Hypothalamus (tissue), 51 donors: ENCODE data around the gene SLC48A1.

Experiments used
- DNase-seq, 51 donors: peaks; one replicate each; lab custom pipeline; 2025; lab: John Stamatoyannopoulos, UW

Gene SLC48A1

DNA sequence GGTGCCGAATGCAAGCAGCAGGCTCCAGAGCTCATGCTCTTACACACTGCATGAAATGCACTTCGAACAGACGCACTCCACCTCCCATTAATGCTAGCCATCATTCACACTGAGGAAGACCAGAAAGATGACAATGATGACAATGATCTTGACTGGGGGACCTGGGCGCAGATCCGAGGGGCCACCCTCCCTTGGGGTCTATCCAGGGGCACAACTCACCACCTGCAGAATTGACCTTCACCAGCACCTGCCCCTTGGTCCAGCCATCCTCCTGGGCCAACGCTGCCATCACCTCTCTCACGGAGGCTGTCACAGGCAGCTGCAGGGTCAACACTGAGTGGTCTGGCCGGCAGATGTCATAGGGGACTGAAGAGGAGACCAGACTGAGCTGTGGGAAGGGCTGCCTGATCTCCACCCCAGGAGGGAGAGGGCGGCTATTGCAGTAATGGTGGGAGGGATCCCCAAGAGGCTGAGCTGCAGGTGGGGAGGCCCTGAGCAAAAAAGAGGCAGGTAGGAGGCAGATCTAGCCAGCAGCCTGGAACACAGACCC is 29.7 kb upstream of the SLC48A1 start:
- no peak for DNase-seq

DNA sequence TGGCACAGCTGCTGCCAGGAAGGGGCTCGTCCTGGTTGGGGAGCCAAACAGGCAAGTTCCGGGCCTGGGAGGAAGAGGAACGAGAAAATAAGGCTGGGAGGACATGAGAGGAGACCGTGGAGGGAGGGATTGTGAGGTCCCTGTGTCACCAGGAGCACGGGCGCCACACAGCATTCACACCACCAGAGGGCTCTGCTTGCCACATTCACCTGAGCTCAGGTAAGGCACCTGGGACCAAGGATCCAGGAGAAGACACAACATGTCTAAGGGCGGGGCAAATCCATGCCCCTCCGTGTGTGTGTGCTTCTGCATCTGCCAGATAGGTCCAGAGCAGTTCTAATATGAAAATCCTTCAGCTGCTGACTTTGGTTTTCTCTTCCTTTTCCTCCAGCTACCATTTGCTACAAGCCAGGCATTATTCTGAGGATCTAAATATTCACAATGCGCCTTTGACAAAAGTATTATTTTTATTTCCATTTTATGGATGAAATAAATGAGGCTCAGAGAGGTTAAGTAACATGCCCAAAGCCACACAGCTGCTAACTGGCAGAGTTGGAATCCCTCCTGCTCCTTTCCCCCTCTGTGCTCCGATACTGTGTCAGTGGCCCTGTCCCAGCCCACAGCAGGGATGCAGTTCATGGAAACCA is 28.9 kb upstream of the SLC48A1 start:
- DNase-seq: no peak

DNA sequence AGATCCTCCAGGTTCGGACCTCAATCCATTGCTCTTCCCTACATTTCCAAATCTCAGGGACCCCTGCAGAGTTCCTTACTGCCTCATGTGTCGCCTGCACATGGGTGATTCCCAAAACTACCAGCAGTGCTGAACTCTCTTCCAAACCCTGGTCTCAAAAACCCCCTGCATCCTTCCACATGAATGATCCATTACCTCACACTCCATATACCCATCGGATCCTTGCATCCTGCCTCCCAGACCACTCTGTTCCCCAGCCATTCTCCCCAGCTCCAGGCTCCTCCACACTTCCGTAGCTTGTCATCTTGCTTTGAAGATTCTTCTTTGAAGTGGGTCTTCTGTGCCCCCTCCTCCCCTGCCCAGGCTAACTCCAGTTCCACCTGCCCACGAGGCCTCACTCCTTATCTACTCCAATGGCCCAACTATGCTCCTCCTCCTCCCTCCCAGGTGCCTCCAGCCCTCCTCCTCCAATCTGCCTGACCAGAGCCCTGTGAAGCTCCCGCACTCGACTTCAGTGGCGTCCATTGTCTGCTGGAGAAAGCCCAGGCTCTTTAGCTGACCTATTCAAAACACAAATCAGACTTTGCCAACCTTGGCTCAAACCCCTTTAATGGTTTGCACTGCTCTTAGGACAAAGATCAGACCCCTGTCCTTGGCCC is 28.1 kb upstream of the SLC48A1 start:
- DNase-seq: no peak

DNA sequence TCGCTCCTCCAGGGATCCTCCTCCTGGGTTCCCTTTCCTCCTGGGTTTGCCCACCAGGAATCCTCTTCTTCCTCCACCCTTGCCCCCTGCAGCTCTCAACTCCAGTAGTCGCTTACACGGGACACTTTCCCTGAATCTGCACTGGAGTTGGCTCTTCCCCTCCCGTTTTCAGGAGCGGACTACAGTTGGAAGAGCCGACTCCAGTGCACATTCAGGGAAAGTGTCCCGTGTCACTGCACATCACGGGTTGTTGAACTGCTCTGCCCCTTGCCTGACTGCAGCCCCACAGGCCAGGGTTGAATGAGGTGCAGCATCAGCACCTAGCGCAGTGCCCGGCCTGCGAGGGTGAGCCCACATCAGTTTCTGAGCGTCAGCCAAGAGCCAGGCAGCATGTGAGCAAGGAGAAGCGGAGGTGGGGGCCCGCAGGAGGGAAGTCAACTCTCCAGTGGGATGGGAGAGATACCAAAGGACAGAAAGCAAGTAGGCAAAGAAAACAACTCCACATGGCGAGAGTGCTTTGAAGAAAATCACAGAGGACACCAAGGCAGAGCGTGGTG is 27.5 kb upstream of the SLC48A1 start:
- peak in 2 of 51 donors; percentile 17 to 27 for DNase-seq

DNA sequence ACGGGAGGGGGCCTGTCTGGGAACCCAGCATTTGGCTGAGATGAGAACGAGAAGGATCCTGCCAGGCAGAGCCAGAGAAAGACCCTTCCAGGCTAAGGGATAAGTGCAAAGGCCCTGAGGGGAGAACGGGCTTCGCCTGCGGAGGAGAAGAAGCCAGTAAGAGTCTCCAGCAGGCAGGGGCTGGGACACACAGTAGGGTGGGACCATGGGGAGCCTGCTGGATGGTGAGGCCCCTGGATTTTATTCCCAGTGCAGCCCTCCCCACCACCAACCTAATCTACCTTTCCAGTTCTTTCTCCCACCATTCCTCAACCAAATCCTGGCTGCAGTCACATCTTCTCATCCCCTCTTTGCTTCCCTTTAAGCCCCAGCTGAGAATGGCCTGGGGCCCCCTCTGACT is 27.0 kb upstream of the SLC48A1 start:
- no peak for DNase-seq

DNA sequence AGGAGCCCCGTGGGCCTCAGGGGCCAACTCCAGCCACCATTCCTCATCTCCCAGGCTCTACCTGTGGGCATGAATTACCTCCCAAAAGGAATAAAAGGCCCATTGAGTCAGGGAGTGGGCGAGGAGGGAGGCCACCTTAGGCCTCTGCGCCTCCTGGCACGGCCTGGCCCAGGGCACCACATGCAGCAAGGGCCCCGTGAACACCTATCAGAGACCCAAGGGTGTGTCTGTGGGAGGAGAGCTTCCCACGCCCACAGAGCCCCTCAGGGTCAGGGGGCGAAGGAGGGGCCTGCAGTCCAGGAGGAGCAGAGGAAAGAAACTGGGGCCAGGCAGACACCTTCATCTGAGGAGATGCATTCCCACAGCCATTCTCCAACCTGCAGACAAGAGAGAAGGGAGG is 26.5 kb upstream of the SLC48A1 start:
- DNase-seq: no peak

DNA sequence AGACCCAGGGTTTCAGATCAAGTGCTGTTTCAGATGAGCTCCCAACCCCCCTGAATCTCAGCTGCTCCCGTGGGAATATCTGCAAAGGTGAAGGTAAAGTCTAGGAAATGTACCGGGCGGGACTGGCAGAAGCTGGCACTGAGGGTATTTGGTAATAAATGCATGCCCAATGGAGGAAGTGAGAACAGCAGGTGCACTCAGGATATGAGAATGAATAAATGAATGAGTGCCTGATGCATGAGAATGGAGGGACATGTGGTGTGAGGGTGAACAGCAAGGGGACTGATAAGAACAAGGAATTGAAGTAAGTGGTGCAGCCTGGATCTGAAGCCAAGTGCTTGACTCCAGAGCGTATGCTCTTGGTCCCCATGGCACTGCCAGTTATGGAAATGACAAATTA is 25.9 kb upstream of the SLC48A1 start:
- no peak for DNase-seq

DNA sequence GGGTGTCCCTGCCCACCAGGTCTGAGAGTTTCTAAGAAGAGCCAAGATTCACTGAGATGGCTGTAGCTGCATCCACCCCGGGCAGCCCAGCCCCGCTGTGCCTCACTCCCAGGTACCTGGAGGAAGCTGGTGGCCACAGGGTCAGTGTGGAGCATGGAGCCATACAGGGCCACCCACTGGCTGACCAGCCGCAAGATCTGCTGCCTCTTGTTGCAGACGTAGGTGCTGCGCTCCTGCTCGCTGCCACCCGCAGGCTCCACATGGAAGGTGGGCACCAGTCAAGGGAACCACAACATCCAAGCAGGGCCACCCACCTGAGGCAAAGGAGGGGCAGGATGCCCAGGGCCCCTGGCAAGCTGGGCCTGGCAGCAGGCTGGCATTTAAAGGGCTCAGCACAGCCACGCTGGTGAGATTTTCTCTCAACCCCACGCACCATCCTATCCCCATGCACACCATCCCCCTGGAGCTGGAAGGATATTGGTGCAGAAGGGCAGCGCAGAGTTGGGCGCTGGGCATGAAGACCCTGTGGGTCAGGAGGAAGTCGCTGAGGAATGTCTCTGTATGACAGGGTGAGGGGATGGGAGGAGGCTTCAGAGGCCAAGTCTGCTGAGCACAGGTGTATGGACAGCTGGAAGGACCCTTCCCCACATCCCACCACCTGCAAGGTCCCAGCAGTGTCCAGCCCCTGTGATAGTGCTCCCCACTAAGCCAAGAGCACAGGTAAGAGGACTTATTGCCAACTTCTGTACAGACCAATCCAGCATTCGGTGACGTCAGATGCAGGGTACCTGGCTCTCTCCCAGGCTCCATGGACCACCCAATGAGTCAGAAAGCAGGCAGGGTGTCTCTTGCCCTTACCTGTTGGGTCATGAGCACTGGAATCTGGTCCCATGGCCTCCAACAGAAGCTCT is 25.2 kb upstream of the SLC48A1 start:
- DNase-seq: no peak

DNA sequence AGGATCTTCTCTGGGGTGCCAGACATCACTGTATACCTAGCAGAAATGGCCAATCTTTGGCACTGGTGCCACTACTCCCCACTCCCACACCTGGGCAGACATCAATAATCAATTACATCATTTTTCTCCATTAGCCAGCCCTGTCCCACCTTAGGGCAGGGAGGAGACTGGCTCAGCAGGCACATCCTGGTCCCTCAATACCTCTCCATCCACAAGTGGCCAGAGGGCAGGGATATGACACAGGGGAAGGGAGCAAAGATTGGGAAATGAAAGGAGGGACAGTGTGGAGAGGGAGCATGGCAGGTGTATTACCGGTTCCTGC is 24.6 kb upstream of the SLC48A1 start:
- DNase-seq: no peak

DNA sequence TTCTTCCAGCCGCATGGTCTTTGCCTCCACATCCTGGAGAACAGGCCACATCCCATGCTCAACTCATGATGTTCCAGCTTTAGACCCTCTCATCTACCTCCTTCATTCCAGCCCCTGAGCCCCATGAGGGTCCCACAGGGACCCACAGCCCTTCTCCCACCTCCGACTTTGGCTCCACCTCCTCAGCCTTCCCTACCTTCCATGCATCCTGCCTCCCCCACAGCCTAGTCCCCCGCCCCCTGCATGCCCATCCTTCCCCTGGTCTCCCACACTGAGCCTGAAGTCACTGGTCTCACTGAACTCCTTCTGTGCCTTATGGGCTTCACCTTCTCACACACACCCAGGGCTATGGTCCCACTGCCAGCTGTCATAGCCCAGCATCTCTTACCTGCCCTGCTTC is 24.1 kb upstream of the SLC48A1 start:
- DNase-seq: no peak

DNA sequence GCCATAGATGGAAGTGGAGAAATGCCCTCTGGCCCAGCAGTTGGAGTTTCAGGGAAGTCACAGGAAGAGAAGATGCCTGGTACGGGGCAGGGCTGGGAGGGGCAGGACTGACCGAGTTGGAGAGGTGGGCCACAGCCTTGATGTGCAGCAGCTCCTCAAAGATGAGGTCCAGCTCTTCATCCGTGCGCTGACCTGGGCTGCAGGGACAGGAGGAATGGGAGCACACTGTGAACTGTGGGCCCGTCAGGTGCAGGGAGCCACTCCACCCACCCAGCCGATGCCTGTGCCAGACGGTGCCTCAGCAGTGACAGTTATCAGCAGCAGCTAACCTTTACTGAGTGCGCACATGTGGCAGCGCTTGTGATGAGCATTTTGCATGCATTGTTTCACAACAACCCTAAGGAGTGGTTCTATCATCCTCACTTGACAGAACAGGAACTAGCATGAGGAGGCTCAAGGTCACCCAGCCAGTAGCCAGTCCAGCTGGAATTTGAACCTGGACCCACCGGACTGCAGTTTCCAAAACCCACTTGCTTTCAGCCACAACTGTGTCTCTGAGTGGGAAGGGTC is 22.7 kb upstream of the SLC48A1 start:
- DNase-seq: no peak

DNA sequence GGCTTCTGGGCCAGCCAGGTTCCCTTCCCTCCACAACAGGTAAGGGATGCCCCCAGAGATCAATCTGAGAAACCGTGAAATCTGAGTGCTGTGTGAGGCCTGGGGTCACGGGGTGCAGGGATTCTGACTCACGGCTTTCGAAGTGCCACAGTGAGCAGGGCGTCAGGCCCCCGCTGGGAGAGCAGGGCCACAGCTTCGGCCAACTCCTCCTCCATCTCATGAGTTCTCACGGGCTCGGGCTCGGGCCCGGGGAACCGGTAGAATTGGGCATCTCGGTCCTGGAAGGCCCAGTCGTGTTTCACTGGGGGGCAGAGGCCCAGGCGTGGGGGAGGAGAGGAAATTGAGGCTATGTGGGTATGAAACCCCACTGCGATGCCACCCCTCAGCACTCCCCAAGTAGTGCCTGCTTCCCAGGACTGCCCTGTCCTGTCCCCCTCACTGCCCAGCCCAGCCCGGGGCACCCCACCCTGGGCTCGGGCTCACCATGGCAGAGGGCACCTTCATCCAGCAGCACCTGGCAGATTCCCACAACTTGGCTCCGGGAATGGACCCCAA is 22.0 kb upstream of the SLC48A1 start:
- no peak for DNase-seq

DNA sequence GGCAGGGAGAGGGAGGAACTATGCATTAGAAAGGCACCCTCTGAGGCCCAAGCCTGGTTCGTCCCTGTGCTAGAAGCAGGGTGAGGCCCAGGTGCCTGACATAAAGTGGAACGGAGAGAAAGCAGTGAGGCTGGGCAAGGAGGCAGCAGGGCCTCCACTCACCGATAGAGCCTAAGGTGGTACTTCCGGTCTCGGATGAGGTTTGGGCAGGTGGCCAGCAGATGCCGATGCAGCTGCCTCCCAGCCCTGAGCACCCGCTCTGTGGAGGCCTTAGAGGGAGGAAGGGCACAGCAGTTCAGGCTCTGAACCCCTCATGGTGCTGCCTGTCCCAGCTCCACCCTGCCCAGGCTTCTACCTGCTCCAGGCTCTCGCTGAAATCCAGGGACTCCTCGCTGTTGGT is 21.5 kb upstream of the SLC48A1 start:
- no peak for DNase-seq

DNA sequence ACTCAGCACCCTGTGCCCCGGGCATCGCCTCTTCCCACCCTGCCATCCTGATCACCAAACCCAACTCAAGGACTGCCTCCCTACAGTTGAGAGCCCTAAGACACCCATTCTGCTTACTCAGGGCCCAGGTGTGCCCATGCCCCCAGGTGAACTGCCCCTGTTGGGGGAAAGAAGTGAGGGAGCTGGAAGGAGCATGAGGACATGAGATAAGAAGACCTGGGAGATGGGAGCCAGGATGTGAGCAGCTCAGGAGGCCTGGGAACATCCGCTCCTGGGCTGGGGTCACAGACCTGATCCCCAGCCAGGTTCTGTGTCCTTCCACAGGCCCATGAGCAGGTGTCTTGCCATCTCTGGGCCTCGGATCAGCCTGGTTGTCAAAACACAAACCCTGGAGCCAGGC is 20.9 kb upstream of the SLC48A1 start:
- no peak for DNase-seq

DNA sequence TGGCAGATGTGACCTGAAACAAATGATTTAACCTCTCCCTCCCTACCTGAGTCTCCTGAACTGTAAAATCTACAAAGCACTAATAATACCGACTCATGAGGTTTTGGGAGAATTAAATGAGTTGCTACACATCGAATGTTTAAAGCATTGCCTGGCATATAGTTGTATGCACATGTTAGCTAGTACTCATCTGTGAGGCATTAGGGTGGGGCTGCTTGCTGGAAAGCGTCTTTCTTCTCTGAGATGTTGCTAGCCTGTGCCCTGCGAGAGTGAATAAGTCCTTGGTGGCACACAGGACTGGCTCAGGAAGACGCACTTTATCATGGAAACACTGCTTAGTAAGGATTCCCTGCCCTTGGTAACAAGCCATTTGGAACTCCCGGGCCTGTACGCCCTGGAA is 20.5 kb upstream of the SLC48A1 start:
- DNase-seq: no peak

DNA sequence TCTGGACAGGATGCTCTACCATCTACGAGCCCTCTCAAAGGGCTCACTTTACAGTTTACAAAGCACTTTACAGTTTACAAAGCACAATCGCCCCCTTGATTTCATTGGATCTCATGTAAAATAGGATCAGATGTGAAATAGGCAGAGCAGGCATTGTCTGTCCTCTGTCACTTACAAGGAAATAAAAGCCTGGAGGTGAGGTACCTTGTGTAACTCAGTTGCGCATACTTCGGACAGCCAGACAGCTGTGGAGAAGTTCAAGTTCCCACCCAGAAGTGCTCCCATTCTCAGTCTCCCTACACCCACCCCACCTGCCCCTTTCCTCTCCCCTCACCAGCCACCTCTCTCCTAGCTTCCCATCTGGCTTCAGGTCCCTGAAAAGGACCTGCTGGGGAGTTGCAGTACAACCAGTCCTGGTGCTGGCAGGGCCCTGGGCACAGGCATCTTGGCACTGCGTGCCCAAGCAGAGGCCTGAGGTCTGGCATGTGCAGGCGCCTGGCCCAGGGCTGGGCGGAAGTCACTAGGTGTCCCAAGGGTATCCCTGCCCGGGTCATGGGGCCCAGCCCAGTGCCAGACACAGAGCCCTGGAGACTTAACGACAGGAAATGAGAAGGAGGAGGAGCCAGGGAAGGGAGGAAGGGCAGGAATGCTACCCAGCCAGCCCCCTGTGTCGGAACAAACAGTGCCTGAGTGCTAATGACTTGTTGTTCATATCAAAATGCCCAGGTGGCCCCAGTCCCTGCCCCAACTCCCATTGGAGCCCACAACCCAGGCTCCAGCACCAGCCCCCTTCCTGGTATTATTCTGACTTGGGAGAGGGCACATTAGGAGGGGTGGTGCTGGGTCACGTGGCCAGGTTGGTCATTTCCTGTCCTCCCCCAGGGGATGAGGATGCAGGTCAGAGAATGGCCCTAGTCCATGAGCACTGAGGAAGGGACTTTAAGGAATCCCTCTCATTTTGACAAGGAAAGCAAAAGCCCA is 19.7 kb upstream of the SLC48A1 start:
- DNase-seq: peak in 13 of 51 donors; percentile 23 to 52 (median 33)

DNA sequence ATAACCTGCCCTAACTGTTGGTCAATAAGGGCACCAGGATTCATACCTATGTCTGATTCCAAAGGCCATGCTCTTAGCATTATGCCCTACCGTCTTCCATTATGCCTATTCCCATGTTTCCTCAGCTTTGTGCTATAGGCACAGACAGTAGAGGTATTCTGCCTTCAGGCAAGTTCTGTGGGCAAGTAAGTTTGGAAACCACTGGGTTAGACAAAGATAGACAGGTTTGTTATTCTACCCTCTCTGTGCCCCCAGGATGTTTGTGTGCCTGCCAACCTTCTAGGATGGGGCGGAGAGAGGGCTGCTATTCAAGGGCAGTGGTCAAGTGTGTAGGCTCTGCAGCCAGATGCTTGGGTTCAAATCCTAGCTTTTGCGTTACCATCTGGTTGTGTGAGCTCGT is 18.9 kb upstream of the SLC48A1 start:
- no peak for DNase-seq

DNA sequence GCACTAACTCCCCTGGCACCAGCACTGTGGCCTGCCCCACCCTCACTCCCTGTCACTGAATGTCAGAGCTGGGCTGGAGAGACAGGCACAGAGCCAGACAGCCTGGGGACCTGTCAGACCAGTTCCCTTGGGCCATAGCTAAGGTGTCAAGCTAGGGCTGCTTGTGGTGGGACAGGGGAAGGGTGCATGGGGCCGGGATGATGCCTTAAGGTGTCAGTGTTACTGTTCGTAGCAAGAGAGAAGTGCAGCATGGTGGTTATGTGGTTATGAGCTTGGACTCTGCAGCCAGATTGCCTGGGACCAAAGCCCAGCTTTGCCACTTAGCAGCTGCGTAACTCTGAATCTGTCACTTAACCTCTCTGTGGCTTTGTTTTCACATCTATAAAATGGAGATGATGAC is 18.2 kb upstream of the SLC48A1 start:
- DNase-seq: peak in 6 of 51 donors; percentile 13 to 32 (median 19)
